ENCODE results near the gene LIX1L.

DNA sequence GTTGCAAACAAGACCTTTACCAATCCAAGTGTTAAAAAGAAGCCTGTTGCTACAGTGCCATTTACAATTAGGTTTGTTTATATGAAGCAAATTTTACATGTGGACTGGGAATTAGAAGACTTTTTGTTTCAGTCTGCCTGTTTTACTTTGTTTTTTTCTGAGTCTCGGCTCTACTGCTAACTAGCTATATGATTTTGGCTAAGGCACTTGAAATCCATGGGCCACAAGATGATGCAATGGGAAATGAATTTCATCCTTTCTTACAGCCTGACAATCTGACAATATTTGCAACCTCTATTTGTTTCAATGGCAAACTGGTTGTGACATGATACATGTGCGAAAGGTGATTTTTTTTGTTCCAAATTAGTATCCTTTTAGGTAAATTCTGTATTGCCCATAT, 35.6 kb downstream of the LIX1L start:
- TF ChIP-seq PATZ1 (CRISPR knock-in tag; IDR thresholded peaks at IDR 0.05; ENCODE audit: borderline replicate concordance) = no peak
- no peak for TF ChIP-seq TCF4 (CRISPR knock-in tag; IDR thresholded peaks at IDR 0.05; ENCODE audit: borderline replicate concordance)

All from SK-N-SH treated with all-trans-retinoic acid at 6 μM for 48 hours (cell line).